GM21390 (cell line): Measurements from ENCODE around the gene HOXA13.

Experiments used
- ATAC-seq: cut with Tn5 transposase; IDR thresholded peaks from one replicate; pipeline ENCODE4 v1.9.1; 2021; ENCODE audit not compliant: unreplicated experiment

HOXA13 gene

DNA sequence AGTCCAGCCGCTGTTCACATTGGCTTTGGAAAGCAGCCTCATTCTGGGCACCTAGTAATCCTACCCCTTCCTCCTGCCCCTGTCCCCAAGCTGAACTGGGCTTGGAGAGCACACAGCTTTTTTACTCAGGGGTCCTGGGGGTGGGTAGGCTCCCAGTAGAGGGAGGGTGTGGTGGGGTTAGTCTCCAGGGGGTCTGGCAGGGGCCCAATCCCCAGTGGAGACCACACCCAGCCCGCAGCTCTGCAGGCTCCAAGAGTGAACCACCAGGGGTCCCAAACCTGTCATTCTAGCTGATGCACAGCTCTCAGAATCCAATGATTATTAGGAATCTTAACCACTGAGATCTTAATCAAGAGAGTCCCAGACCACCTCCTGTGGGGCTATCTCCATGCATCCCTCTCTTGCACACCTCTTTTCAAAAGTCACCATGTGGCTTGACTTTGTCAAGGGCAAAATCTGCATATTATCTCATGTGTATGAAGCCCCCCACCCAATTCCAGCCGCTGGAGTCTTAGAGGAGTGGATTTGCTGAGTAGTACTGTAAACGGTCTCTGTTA lies 17.5 kb downstream of the HOXA13 start:
- no peak for ATAC-seq

DNA sequence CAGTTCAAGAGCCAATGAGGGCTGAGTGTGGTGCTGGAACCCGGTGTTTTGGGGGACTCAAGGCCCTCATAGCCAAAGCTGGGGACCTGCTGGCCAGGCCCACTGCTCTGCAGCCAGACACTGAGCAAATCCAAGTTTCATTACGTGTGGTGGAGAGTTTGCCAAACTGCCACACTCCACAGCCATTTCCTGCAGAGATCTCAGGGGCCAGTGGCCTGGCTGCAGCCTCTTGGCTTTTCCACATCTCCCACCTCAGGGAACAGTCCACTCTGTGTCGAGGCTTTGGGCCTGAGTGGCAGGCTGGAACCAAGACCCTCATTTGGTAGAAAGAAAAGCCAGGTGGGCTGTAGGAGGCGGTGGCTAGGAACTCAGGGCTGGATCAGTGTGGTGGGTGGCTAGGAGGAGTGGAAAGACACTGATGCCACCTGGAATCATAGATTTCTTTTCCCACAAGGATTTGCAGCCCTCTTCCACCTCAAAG lies 18.1 kb downstream of the HOXA13 start:
- no peak for ATAC-seq

DNA sequence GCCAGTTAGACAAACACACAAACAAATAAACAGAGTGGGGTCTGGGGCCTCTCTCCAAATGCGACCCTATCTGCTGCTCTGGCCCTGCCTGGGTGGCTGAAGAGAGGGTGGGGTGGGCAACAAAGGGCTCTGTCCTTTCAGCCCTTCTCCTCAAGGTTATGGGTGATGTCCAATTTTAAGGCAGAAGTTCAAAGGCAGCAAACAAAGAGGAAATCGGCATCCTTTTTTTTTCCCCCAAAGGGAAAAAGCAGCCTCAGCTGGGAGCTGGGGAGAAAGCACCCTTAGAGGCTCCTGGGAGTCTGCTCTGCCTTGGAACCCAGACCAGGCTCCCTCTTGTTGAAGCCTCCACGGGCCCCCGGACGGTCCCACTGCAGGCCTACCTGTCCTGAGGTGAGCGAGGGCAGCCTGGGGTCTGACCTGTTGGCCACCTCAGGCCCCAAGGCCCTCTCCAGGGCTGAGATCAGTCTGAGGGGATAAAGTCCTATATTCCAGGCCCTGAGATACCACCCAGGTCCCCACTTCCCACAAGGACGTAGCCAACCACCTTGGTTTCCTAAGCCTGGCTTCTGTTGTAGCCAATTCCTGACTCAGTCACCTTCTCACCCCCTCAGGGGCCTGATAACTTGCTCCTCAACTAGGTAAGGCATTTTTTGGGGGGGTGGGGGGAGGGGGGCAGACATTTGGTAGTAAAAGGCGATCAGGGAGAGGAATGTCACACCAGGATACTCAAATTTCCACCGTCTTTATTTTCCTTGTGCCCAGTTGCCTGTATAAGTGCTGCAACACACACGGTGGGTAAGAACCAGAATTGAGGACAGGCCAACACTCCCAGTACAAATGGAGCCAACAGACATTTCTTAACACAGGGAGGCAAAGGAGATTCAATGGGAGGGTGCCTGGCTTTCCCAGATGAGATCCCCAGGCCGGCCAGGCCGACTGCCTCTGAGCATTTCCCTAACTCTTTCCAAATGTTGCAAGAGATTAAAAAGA lies 19.2 kb downstream of the HOXA13 start:
- ATAC-seq: no peak

DNA sequence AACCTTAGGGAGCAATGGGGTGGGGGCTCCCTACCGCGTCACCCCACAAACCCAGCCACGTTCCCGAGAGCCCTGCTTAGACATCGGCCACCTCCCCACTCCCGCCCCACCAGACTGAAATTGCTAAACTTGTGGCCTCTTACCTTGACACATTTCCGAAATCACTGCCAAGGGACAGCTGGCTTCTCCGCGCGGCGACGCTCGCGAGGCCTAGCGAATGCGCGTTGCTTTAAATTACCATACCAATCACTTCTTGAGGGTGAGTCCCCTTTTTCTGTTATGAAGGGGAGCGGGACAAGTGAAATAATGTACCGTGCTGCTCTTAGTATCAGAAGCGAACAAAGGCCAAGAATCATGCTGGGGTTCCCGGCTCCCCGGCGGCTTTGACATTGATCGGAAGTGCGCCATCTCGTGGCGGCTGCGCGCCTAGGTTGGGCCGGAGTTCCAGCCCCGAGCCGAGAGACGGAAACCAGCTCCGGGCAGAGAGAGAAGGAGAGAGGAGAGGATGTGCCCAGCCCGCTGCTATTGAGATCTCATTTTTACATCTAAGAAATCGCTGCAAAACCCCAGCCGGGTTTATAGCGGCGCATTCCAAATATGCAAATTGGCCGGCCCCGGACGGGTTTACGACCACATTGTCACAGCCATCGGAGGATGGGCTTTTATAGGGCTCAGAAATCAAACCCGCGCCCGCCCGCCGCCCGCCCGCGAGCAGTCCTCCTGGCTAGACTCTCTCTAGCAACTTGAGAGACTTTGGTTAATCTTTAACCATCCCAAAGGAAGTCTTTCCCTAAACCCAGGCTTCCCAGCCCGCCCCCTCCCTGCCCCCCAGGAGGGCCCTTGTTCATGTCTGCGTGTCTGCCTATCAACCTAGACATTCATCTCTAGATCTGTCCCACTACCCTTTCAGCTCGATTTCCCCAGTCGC lies 20.1 kb downstream of the HOXA13 start:
- no peak for ATAC-seq

DNA sequence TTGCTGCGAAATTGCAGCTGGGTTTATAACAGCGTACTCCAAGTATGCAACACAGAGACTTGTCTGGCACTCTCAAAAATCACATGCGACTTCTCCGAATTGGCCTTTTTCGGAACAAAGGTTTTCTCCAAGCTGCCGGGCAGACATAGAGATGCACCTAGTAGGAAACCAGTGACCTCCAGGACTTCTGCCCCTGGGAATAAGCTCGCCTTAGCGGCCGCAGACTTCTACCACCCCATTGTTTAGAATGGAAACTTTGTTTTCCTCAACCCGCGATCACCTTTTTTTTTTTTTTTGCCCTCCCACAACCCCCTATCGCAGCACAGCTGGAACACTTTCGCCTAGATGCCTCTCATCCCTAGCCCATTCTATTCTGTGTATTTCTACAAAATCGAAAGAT lies 20.9 kb downstream of the HOXA13 start:
- ATAC-seq: no peak

DNA sequence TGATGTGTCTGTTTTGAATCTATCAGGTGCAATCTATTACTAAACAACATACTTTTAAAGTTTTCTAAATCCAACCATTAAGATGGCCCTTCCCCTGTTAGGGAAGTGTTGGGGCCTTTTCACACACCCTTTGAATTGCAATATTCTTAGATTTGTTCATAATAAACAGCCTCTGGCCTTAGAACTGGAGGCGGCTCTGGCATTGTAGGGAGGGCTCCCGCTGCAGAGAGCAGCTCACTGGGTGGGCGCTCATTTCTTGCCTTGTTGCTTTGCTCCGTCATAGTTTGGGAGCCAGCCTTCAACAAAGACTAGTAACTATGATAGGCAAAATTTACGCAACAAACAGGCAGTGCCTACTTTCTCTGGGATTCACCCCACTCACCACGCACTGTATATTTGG lies 21.5 kb downstream of the HOXA13 start:
- ATAC-seq: no peak

DNA sequence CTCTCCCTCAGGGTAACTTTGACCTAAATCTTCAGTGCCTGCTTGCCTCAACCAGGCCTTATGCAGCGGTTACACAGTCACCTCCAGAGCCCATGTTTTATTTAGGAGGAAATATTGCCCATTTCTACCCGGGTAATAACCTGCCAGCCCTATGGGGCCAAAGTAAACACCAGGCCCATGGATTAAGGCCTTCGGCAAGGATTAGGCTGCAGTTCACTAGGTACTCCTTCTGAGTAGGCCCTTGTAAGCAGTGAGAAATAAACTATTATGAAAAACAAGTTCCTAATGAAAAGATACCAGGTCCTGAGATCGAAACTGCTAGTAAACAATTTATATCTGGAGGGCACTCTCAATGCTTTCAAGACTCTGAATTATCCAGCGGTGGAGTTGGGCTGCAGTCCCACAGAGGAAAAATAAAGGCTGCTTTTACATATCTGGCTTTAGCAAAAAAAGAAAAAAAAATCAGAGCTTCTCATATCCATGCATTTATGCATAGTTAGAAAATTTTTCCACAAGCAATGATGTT lies 22.0 kb downstream of the HOXA13 start:
- no peak for ATAC-seq

DNA sequence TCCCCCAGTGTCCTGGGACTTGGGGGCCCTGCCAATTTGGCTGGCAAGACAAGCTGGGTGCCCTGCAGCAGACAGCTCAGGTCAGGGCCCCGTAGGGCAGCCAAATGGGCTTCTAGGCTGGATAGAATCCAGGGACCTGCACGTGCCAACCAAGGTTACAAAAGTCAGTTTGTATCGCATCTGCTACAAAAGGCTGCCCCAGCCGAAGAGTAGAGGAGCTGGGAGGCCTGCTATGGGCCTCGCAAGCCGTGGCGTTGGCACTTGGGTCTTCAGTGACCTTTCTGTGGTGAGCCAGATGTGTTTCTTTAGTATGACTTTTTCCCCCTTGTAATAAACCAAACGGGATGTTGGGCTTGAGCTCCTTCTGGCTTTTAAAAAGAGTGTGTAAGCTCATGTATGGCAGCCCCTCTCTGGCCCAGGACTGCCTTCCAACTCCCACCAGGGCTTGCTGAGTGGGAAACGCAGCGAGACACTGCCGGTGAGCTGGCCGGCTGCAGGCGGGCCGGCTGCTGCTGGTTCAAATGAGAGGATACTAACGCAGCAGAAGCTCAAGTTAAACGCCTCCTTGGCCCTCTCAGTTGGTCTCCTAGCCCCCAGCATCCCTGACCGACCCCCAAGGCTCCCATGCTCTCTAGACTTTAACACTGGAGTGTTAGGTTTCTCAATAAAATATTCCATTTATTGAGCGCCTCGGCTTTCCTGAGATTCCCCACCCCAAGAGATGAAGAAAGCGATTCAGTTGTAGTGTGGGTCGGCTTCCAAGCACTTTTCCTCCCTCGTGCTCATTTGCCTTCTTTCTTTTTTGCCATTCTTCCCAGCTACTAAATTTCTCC lies 22.7 kb downstream of the HOXA13 start:
- no peak for ATAC-seq

DNA sequence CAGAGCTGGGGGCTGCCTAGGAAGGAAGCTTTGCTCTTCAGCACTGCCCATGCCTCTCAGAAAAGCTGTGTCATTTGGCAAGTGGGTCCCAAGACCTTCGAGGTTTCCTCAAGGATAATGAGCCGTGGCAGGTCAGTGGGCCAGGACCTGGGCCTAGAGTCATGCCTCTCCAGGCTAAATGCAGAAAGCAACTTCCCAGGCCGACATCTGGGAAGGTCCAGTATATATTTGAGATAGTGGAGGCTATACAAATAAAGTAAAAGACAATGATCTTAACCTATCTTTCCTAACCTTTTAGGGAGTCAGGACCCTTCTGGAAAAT lies 23.4 kb downstream of the HOXA13 start:
- ATAC-seq: no peak

DNA sequence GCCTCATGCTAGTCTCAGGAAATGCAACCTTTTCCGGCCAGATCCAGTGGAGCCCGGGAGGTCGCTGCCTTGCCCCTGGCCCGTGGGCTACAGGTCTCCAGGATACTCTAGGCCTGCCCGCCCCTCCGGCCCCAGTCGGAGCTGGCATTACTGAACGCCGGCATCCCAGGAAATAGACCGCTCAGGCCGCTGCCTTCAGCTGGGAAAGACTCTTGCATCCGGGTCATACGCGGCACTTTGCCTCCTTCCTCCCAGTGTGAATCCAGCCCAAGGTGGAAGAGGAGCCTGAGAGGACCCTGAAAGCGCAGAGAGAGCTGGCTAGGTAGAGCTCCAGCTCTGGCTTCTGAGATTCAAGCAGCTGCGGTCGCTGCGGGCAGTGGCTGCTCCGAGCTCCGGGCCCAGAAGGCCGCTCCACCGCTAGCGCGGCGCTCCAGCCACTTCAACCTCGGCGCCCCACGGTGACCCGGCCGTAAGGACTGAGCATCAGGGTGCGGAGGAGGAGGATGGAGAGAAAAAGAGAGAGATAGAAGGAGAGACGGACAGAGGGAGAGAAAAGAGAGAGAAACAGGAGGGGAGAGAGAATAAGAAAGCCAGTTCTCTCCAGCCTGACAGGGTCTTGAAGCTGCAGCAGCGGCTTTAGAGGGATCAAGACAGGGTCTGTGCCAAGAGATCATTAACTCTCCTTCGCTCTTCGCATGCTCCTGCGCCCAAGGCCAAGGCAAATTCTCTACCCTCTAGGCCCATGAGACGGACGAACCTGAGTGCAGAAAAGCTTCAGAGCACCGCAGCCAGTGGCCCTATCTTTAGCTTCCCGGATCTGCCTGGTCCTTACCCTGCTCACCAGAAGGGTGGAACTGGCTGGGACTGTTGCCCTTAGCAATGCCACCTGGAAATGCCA lies 24.0 kb downstream of the HOXA13 start:
- no peak for ATAC-seq

DNA sequence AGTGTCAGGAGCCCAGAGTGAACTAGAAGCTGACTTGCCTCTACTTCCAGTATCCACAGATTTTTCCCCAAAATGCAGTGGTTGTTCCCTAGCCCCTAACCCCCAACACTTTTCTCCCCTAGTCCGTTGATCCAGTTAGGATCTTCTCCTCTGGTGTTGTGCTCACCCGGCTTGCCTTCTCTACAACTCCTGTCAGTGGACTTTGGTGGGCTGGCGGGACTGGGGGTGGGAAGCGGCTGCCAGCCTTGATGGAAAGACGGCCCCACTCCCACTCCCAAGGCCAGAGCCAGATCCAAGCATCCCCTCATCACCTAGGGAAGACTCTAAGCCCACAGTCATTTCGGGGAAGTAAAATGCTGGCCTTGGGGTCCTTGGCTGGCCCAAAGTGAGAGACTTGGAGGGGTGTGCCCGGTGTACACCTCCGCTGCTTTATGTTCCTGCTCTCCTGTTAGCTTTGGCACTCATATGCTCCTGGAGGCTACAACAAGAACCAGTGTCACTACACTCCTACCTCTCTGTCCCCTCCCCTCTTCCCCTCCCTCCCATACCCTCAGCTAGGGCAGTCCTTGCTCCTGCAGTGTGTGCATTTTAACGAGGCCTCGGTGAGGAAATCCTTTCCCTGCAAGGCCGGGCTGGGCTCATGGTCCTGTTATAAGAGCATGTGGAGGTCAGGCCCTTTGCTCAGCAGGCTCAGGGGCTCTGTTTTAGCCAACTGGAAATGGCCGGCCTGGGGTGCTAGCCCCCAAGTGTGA lies 24.8 kb downstream of the HOXA13 start:
- ATAC-seq: no peak

DNA sequence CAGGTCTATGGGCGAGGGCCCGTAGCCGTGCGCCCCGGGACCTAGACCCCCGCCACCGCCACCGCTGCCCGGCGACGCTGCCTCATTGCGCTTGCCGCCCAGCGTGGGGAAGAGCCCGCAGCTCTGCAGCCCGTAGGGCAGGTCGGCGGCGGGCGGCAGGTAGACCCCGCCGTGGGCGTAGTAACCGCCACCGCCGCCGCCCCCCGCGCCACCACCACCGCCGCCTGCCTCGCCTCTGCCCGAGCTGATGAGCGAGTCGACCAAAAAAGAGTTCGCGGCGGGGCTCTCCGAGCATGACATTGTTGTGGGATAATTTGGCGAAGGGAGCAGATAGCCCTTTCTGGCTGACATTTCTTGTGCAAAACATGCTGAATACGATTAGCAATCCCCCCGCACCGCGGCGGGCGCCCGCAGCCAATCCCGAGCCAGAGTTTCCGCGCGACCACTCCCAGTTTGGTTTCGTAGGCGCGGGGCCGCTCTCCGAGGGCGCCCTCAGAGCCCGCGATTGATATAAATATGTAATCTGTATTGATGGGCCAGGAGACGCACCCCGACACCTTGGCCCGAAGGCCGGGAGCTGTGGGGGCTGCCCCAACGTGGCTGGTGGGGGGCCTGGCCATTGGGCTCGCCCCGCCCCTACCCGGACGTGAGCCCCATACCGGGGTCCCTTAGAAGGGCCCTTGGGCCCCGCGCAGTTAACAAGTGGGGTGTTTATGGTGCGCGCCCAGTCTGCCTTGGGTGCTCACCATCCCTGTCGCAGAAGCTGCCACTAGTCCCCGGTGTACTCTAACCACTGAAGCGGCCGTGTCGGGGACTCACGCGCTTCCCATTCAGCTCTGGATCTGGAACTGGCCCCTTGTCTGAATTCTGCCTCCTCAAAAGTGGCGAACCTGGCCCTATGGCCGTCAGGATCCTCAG lies 25.7 kb downstream of the HOXA13 start, which contains the start of gene HOXA10:
TSS of gene HOXA10 (minus strand) at position 365 of the 918 bp plus-strand sequence. CDS start at position 351, 14 bp downstream.
- ATAC-seq: no peak

DNA sequence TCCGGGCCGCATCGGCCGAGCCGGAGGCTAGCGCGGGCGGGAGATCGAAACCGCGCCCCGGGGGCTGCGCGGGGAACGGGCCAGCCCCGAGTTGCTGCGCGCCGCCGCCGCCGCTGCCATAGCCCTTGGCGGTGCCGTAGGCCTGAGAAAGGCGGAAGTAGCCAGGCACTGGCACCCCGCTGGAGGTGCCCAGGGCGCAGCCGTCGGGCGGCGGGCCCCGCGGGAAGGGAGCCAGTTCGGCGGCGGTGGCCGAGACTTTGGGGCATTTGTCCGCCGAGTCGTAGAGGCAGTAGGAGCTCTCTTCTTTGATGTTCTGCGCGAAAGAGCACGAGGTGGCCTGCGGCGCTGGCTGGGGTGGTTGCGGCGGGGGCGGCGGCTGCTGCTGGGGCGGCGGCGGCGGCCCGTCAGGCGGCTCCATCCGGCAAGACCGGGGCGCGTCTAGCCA lies 26.4 kb downstream of the HOXA13 start:
- no peak for ATAC-seq

DNA sequence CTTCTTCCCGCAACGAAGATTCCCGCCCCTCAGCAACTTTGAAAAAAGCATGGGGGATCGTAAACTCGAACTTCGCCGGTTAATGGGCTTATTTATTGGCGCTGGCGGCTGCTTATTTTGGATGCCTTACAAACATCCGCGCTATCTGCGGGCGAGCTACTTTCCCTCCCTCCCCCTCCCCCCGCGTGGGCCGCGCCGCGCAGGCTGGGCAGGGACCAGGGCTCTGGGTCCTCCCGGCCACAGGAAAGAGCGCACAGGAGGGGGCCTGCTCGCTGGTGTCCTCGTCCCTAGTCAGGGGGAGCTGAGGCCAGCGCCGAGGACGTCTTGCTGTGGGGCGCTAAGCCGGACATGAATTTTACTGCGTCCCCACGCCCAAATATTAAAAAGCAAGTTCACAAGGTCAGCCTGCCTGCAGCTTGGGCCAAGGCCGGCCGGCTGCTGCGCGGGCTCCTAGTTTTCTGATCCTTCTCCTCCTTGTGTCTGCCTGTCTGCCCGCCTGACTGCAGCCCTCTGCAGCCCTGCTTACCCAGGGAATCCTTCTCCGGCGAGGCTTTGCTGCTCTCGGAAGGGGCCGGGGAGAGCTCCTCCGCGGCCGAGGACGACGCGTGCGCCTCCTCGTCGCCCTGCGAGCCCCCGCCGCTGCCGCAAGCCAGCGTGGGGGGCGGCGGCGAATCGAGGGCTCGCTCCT lies 26.9 kb downstream of the HOXA13 start:
- no peak for ATAC-seq

DNA sequence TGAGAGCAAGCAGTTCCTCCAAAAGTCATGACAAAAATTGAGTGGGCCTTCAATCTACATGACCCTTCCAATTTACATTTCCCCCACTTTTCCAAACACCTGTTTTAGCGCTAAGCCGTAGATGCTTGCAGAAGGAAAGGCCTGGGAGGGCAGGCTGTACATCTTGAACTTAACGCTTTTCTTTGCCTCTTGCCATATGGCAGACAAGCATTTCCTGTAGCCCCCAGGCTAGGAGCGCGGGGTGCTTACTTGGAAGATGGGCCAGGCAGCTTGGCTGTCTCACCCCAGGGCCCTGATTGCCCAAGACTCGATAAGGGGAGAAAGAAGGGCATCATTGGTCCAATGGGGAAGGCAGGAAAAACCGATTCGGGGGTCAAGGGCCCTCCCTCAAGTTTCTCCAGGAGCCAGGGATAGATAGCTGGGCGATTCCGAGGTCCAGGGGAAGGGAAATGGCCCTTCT lies 27.5 kb downstream of the HOXA13 start:
- ATAC-seq: no peak

DNA sequence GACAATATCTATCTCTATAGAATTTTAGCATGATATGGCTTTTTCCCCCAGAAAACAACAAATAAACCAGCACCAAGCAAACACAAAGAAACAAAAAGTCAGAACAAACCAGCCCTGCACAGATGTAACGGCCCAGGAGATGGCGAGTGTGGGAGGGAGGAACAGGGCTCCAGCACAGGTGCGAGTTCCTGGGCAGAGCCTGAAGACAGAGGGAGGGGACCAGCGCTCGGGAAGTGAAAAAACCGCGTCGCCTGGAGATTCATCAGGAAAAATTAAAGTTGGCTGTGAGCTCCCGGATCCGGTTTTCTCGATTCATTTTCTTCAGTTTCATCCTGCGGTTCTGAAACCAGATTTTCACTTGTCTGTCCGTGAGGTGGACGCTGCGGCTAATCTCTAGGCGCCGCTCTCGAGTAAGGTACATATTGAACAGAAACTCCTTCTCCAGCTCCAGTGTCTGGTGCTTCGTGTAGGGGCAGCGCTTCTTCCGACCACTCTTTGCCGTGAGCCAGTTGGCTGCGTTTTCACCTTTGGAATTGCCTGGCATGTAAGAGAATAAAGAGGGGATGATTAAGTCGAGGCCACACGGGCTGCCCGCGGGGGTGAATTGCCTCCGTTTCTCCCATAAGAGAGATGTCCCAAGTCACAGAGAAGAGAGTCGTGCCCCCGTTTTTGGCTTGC lies 28.1 kb downstream of the HOXA13 start:
- ATAC-seq: no peak
